ENCODE measurements around the gene LRMDA. TPM values are rescaled to one million over a fixed set of nuclear protein-coding genes. Genes with fewer than 3 reads are reported as not detected.

The LRMDA gene
- total and polyA plus RNA-seq, 2 of the 4 experiments (the other 2 are of a cell fraction), result 0.07 TPM; not detected in 1

DNA sequence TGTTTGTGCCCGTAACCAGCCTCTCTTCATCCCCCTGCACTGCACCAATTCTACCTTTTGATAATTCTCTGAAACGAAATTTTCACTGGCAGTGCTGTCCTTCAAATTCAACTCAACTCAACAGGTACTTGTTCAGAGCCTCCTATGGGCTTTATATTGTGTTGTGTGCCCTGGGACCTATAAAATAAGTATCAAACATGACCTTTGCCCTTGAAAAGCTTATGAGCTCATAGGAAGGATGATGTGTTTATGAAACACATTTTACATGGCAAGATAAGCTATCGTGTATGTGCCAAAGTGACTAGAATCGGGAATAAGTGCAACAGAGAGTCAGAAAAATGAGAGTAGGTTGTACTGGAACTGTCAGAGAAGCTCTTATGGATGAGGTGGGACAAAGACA is 923.5 kb downstream of the LRMDA start:
- no peaks in the 10 kb centered on the region for H4K20me1 ChIP-seq (ENCODE audit: insufficient read depth, low read length)
- no peaks in the 10 kb centered on the region for H3K9me3 ChIP-seq (ENCODE audit: control insufficient read depth, insufficient read depth, low read length)
- H3K4me3 ChIP-seq (ENCODE audit: insufficient read depth, low read depth, low read length), result no peak overlapping the region
- in situ Hi-C loops (cut with MboI; ENCODE audit: low sequenced_read_pairs) (no loop called here), dilution Hi-C loops (cut with HindIII; ENCODE audit: low sequenced_read_pairs, unreplicated experiment) (no loop called here), intact Hi-C loops (cut with micrococcal nuclease) (no loop called here)
- peaks cover 12% of the 10 kb centered on the region for H3K4me1 ChIP-seq (ENCODE audit: control insufficient read depth, insufficient read depth, low read length)
- H3K56ac ChIP-seq (ENCODE audit: extremely low read depth, insufficient read depth, low read length), result no peak overlapping the region
- H2BK20ac ChIP-seq (ENCODE audit: low read depth, low read length), result no peak overlapping the region
- H2AK9ac ChIP-seq (replicated peaks; ENCODE audit: low read depth, low read length, poor library complexity), result no peak overlapping the region
- WGBS, 2 experiments (ENCODE audit: extremely low coverage in 2 of 2, insufficient read length in 1 of 2), result 25% methylated on average over 2 of the region's 4 CpGs; no CpG with 5 or more reads in 1 of the 2 experiments
- TF ChIP-seq BHLHE40 (IDR thresholded peaks at IDR 0.05; ENCODE audit: low read depth, low read length) (no peak), POLR2A (IDR thresholded peaks at IDR 0.05; ENCODE audit: low read depth, low read length) (no peak), SMC3 (IDR thresholded peaks at IDR 0.05; ENCODE audit: low read depth, low read length) (no peak), CHD1 (IDR thresholded peaks at IDR 0.05; ENCODE audit: low read depth, low read length) (no peak), MAFK (IDR thresholded peaks at IDR 0.05; ENCODE audit: low read depth, low read length) (no peak), MAZ (IDR thresholded peaks at IDR 0.05; ENCODE audit: borderline replicate concordance, low read depth, low read length) (no peak), CEBPB (IDR thresholded peaks at IDR 0.05; ENCODE audit: low read depth, low read length) (no peak), FOS (IDR thresholded peaks at IDR 0.05; ENCODE audit: low read depth, low read length) (no peak), NFE2L2 (IDR thresholded peaks at IDR 0.05; ENCODE audit: low read depth, low read length) (no peak), RFX5 (IDR thresholded peaks at IDR 0.05; ENCODE audit: low read depth, low read length) (no peak), MXI1 (IDR thresholded peaks at IDR 0.05; ENCODE audit: borderline replicate concordance, low read depth, low read length) (no peak), RAD21 (IDR thresholded peaks at IDR 0.05; ENCODE audit: low read length) (no peak), RCOR1 (IDR thresholded peaks at IDR 0.05; ENCODE audit: insufficient replicate concordance, low read length) (no peak)
- TF ChIP-seq, protein P1, sequence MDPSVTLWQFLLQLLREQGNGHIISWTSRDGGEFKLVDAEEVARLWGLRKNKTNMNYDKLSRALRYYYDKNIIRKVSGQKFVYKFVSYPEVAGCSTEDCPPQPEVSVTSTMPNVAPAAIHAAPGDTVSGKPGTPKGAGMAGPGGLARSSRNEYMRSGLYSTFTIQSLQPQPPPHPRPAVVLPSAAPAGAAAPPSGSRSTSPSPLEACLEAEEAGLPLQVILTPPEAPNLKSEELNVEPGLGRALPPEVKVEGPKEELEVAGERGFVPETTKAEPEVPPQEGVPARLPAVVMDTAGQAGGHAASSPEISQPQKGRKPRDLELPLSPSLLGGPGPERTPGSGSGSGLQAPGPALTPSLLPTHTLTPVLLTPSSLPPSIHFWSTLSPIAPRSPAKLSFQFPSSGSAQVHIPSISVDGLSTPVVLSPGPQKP (IDR thresholded peaks at IDR 0.05; ENCODE audit: borderline replicate concordance, low read depth, low read length), result no peak
- TF ChIP-seq, protein P2, sequence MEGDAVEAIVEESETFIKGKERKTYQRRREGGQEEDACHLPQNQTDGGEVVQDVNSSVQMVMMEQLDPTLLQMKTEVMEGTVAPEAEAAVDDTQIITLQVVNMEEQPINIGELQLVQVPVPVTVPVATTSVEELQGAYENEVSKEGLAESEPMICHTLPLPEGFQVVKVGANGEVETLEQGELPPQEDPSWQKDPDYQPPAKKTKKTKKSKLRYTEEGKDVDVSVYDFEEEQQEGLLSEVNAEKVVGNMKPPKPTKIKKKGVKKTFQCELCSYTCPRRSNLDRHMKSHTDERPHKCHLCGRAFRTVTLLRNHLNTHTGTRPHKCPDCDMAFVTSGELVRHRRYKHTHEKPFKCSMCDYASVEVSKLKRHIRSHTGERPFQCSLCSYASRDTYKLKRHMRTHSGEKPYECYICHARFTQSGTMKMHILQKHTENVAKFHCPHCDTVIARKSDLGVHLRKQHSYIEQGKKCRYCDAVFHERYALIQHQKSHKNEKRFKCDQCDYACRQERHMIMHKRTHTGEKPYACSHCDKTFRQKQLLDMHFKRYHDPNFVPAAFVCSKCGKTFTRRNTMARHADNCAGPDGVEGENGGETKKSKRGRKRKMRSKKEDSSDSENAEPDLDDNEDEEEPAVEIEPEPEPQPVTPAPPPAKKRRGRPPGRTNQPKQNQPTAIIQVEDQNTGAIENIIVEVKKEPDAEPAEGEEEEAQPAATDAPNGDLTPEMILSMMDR (conservative IDR thresholded peaks at IDR 0.05; ENCODE audit: low read depth, low read length), result no peak
- TF ChIP-seq, protein P3, sequence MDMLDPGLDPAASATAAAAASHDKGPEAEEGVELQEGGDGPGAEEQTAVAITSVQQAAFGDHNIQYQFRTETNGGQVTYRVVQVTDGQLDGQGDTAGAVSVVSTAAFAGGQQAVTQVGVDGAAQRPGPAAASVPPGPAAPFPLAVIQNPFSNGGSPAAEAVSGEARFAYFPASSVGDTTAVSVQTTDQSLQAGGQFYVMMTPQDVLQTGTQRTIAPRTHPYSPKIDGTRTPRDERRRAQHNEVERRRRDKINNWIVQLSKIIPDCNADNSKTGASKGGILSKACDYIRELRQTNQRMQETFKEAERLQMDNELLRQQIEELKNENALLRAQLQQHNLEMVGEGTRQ (IDR thresholded peaks at IDR 0.05; ENCODE audit: low read depth, low read length), result no peak
- no peaks in the 10 kb centered on the region for H3K79me1 ChIP-seq (ENCODE audit: low read depth in 1 of 2, low read length in 2 of 2)
- H3K18ac ChIP-seq (ENCODE audit: low read depth, low read length), result no peak overlapping the region
- no peaks in the 10 kb centered on the region for H3K27me3 ChIP-seq (ENCODE audit: control insufficient read depth, insufficient read depth, low read length)
- no peak overlapping the region for H3K4ac ChIP-seq (ENCODE audit: low read depth, low read length)
- no peak overlapping the region for H3K9ac ChIP-seq (ENCODE audit: low read depth, low read length)
- no peak overlapping the region for H4K8ac ChIP-seq (ENCODE audit: low read depth in 2 of 2, low read length in 2 of 2)
- no peak overlapping the region for H2BK5ac ChIP-seq (ENCODE audit: low read depth, low read length, poor library complexity, severe bottlenecking)
- CTCF ChIA-PET, result no interaction called here
- H2BK120ac ChIP-seq (ENCODE audit: low read depth, low read length), result peak overlapping the region; percentile 16; the same call in 1 of the 2 replicates
- H3K27ac ChIP-seq (ENCODE audit: insufficient read depth, low read length), result no peak overlapping the region
- ATAC-seq (ENCODE audit: low read depth) (no peak), DNase-seq (no peak)
- H3K4me2 ChIP-seq (ENCODE audit: low read depth, low read length), result no peak overlapping the region
- POLR2A ChIA-PET (ENCODE audit: unreplicated experiment), result interaction anchor here (0.6 kb wide), 1 partner anchor 103 kb away, joined by 3 read pairs; no protein-coding TSS in a partner anchor
- no peaks in the 10 kb centered on the region; the same call in 1 of the 2 replicates for H3K9me1 ChIP-seq (ENCODE audit: insufficient read depth, low read length)
- no peak overlapping the region for H2AFZ ChIP-seq (replicated peaks; ENCODE audit: low read length, poor library complexity)
- BruUV-seq (replicated peaks), result no TSS peak
- peak overlapping the region; percentile 75 for H2BK15ac ChIP-seq (ENCODE audit: low read depth, low read length)
- H2AK5ac ChIP-seq (ENCODE audit: low read depth, low read length), result no peak overlapping the region
- H4K91ac ChIP-seq (ENCODE audit: insufficient read depth, low read depth, low read length), result no peak overlapping the region
- peak overlapping the region; percentile 49; the same call in 1 of the 2 replicates for H4K5ac ChIP-seq (ENCODE audit: low read depth, low read length)
- H3K14ac ChIP-seq (replicated peaks; ENCODE audit: low read depth, low read length), result no peak overlapping the region
- no peaks in the 10 kb centered on the region for H3K36me3 ChIP-seq (ENCODE audit: control insufficient read depth, insufficient read depth, low read length)
- H3K23ac ChIP-seq (ENCODE audit: low read depth, low read length), result no peak overlapping the region

Measured in IMR-90 (cell line).